ENCODE data around the gene BFSP2. TPM values are rescaled to one million over a fixed set of nuclear protein-coding genes. Genes with fewer than 3 reads are reported as not detected.

BFSP2 gene
- total RNA-seq, 4 donors from 2014 or later: not detected

- TF ChIP-seq CTCF (IDR thresholded peaks at IDR 0.05; ENCODE audit: low read depth): no peak
Measured at GRCh38 chr3:133383175-133383574, 16.7 kb upstream of the BFSP2 start.

- no peak for TF ChIP-seq CTCF (IDR thresholded peaks at IDR 0.05; ENCODE audit: low read depth)
Measured at GRCh38 chr3:133383741-133384140, 16.1 kb upstream of the BFSP2 start.

- no peak for TF ChIP-seq CTCF (IDR thresholded peaks at IDR 0.05; ENCODE audit: low read depth)
Measured at GRCh38 chr3:133384331-133385027, 15.4 kb upstream of the BFSP2 start.

- no peak for TF ChIP-seq CTCF (IDR thresholded peaks at IDR 0.05; ENCODE audit: low read depth)
Measured at GRCh38 chr3:133386876-133387275, 13.0 kb upstream of the BFSP2 start.

- no peak for TF ChIP-seq CTCF (IDR thresholded peaks at IDR 0.05; ENCODE audit: low read depth)
Measured at GRCh38 chr3:133387341-133387740, 12.5 kb upstream of the BFSP2 start.

GRCh38 chr3:133388696-133389395, 11.0 kb upstream of the BFSP2 start:
- TF ChIP-seq CTCF (IDR thresholded peaks at IDR 0.05; ENCODE audit: low read depth): no peak

- no peak for TF ChIP-seq CTCF (IDR thresholded peaks at IDR 0.05; ENCODE audit: low read depth)
Measured at GRCh38 chr3:133390715-133391114, 9.1 kb upstream of the BFSP2 start.

All from subcutaneous adipose tissue (tissue), 4 donors.